Astrocyte of the cerebellum (primary cell): ENCODE data around the gene TTBK2.

Source experiments
- DNase-seq: peaks from one replicate; pipeline ENCODE4 v3.0.0-alpha.2; 2011; ENCODE audit warnings: low read depth
- H3K4me3 ChIP-seq: 2 replicates; pipeline ENCODE4 v1.5.1; 2011; ENCODE audit warnings: mild to moderate bottlenecking, low read depth, low read length, moderate library complexity
- CTCF ChIP-seq: IDR thresholded peaks from 2 replicates; pipeline ENCODE4 v1.5.1; 2012; ENCODE audit warnings: low read length, low read depth, moderate library complexity, mild to moderate bottlenecking; ENCODE audit errors: missing control alignments
- in situ Hi-C: cut with HindIII; loops from 2 replicates; pipeline ENCODE4 v1.10.0; 2017; ENCODE audit warnings: low sequenced_read_pairs

Gene TTBK2

GRCh38 chr15:42732095-42732827 is 188.3 kb downstream of the TTBK2 start:
- in situ Hi-C loops, result no loop called here

GRCh38 chr15:42731461-42731860 is 189.1 kb downstream of the TTBK2 start:
- in situ Hi-C loops, result no loop called here
- no peak overlapping the region for H3K4me3 ChIP-seq

More at GRCh38 chr15:42732095-42732827, 188.3 kb downstream of the TTBK2 start:
- no peak for DNase-seq
- H3K4me3 ChIP-seq, result no peak overlapping the region
- no peak for TF ChIP-seq CTCF

DNA sequence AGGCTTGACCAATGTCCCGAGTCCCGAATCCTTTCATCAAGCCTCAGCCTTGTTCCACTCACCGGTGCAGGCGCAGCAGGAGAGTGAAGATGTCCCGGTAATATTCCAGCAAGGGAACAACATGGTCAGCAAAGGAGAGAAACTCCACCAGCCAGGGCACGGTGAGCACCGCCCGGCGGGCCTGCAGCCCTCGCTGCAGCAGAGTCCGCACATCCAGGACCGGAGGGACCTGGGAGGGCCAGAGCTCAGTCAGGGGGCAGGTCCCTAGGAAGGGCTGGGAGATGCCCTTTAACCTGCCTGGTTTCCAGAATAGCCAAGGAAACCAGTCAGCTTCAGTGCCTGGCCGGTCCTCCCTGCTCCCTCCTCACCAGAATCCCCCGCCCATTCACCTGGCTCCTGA is 190.0 kb downstream of the TTBK2 start:
- in situ Hi-C loops, result no loop called here
- H3K4me3 ChIP-seq, result no peak overlapping the region
- no peak for TF ChIP-seq CTCF
- no peak for DNase-seq

More at GRCh38 chr15:42731461-42731860, 189.1 kb downstream of the TTBK2 start:
- TF ChIP-seq CTCF, result no peak
- DNase-seq, result no peak

DNA sequence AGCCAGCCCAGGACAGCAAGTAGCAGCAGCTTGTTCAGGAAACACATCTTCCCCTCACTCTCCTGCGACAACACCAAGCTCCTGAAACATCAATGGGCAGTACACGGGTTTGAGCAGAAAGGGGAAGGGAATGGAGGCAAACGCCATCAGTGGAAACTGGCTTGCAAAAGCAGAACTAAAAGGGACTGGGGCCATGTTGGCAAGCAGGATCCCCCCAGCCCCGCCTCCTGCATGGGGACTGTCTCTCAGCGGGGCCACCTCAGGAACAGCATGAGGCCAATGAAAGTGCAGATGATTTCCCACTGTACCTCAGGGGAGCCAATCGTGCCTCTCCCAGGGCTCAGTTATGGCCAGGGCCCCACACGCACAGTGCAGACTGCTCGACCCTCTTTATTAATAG is 190.4 kb downstream of the TTBK2 start:
- no peak overlapping the region for H3K4me3 ChIP-seq
- in situ Hi-C loops, result no loop called here
- no peak for TF ChIP-seq CTCF
- no peak for DNase-seq

DNA sequence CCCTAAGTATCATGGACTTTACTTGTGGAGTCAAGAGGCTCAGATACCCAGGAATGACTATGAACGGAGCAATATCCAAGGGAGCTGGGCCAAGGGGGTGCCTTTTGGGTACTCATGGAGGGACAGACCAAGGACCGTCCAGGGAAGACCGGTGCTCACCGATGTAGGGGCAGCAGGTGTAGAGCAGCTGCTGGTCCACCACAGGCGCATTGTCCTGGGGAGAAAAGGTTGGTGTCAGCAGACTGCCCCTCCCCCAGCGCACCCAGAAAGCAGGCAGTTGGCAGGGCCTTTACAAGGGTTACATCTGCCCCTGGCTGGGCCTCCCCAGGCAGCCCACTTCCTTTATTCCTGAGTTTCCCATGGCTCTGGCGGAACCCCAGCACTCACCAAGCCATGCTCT is 191.2 kb downstream of the TTBK2 start:
- no peak overlapping the region for H3K4me3 ChIP-seq
- no peak for DNase-seq
- no peak for TF ChIP-seq CTCF
- in situ Hi-C loops, result no loop called here

DNA sequence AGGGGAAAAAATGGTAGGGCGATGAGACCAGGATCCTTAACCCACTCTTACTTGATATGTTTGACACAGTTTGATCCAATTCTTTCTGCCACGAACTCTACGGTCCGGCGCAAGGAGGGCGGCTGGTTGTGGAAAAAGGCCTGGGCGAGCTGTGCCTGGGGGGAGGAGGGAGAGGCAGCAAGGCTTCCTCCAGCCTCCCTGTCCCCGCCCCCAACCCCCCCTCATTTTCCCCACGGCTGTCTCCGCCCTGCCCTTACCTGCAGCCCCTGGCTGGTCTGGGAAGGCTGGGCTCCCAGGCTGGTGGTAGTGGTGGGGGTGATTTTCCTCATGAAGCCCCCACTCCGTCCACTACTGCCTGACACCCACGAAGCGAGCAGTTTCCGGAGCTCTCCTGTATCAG is 191.6 kb downstream of the TTBK2 start:
- in situ Hi-C loops, result no loop called here
- no peak for DNase-seq
- TF ChIP-seq CTCF, result no peak
- H3K4me3 ChIP-seq, result no peak overlapping the region
